CD4-positive, alpha-beta T cell (primary cell): Measurements from ENCODE around the gene RAD51B. TPM values are rescaled to one million over a fixed set of nuclear protein-coding genes. Genes with fewer than 3 reads are reported as not detected.

Experiments
- ATAC-seq: fragments of 200-7000 bp; cut with Tn5 transposase; one replicate; pipeline ENCODE4 v1.10.0; 2022; ENCODE audit warnings: mild to moderate bottlenecking; ENCODE audit not compliant: poor library complexity
- CTCF ChIA-PET: fragments of 350-600 bp; sonication (Branson Sonifier 250); formaldehyde crosslinking; loops from one replicate; lab custom pipeline; 2021; ENCODE audit warnings: antibody characterized with exemption, inconsistent platforms; lab: Charles Lee
- POLR2A ChIA-PET: fragments of 350-600 bp; sonication (Branson Sonifier 250); formaldehyde crosslinking; loops from one replicate; lab custom pipeline; 2021; ENCODE audit warnings: antibody characterized with exemption, inconsistent platforms; lab: Charles Lee
- DNase-seq, 14 experiments: peaks; one replicate each; pipeline ENCODE4 v3.0.0-alpha.2; 2013 to 2020; ENCODE audit warnings: mixed read lengths in 2 of 14
- H3K27ac ChIP-seq, 2 donors: one replicate each; pipeline versions ENCODE4 v1.5.1 to v1.7.0; 2013; ENCODE audit warnings: low read length in 2 of 2, low read depth in 1 of 2, mild to moderate bottlenecking in 1 of 2
- H3K27me3 ChIP-seq, 2 experiments: 1 replicate in 1 of 2; 2 replicates in 1 of 2; pipeline versions ENCODE4 v1.6.1 to v1.7.0; 2013; ENCODE audit warnings: low read length in 2 of 2, control low read depth in 1 of 2, mild to moderate bottlenecking in 1 of 2, moderate library complexity in 1 of 2; ENCODE audit not compliant: insufficient read depth in 2 of 2, control insufficient read depth in 1 of 2
- H3K36me3 ChIP-seq: one replicate; pipeline ENCODE4 v1.6.1; 2013; ENCODE audit warnings: low read length, control low read depth; ENCODE audit not compliant: insufficient read depth
- H3K4me1 ChIP-seq: one replicate; pipeline ENCODE4 v1.6.1; 2013; ENCODE audit warnings: low read length, control low read depth; ENCODE audit not compliant: insufficient read depth
- H3K4me3 ChIP-seq: one replicate; pipeline ENCODE4 v1.5.1; 2013; ENCODE audit warnings: mild to moderate bottlenecking, low read length, moderate library complexity
- H3K9me3 ChIP-seq, 2 experiments: 1 replicate in 1 of 2; 2 replicates in 1 of 2; pipeline versions ENCODE4 v1.6.1 to v1.7.0; 2013; ENCODE audit warnings: low read length in 2 of 2, mild to moderate bottlenecking in 2 of 2, control low read depth in 1 of 2, moderate library complexity in 1 of 2; ENCODE audit not compliant: control insufficient read depth in 1 of 2, insufficient read depth in 1 of 2
- H3K27ac Mint-ChIP-seq: one replicate; pipeline ENCODE4 v1.8.0; 2020; ENCODE audit warnings: mixed read lengths
- H3K27me3 Mint-ChIP-seq: one replicate; pipeline ENCODE4 v1.8.0; 2021; ENCODE audit warnings: mixed read lengths
- H3K36me3 Mint-ChIP-seq: one replicate; pipeline ENCODE4 v1.8.0; 2021; ENCODE audit warnings: low read depth, mixed read lengths
- H3K4me1 Mint-ChIP-seq: one replicate; pipeline ENCODE4 v1.8.0; 2021; ENCODE audit warnings: low read depth, mixed read lengths
- H3K4me3 Mint-ChIP-seq: one replicate; pipeline ENCODE4 v1.8.0; 2020; ENCODE audit warnings: mild to moderate bottlenecking, mixed read lengths
- H3K9me3 Mint-ChIP-seq: one replicate; pipeline ENCODE4 v1.8.0; 2020; ENCODE audit warnings: mixed read lengths
- CTCF ChIP-seq: fragments of 200-600 bp; IDR thresholded peaks from one replicate; pipeline ENCODE4 v1.8.0; 2022; ENCODE audit warnings: antibody characterized with exemption, mild to moderate bottlenecking
- intact Hi-C, 2 experiments: fragments of 100-400 bp; cut with DNase I in 1 of 2; cut with micrococcal nuclease in 1 of 2; formaldehyde crosslinking; loops; one replicate each; pipeline versions ENCODE4 v1.15.1 to v1.9.0; 2023 to 2025; cut with DNase I, micrococcal nuclease
- total RNA-seq, 174 experiments: library from RNA in 2 of 174; stranded (reverse) in 2 of 174; gene quantifications; one replicate each; pipeline ENCODE4 v1.2.3 and lab custom pipeline; 2021 to 2026

RAD51B gene
- total RNA-seq, 2 experiments from 2014 or later = 18.4 to 20.0 TPM

- H3K4me1 ChIP-seq = no peaks in the 10 kb centered on the region
- H3K27ac Mint-ChIP-seq = no peak overlapping the region
- no peak for TF ChIP-seq CTCF
- no peaks in the 10 kb centered on the region for H3K9me3 Mint-ChIP-seq
- no peak overlapping the region for H3K27ac ChIP-seq
- H3K36me3 ChIP-seq = no peaks in the 10 kb centered on the region
- no peak overlapping the region for H3K4me3 Mint-ChIP-seq
- H3K4me1 Mint-ChIP-seq = no peaks in the 10 kb centered on the region
- DNase-seq (no peak), ATAC-seq (no peak)
- H3K9me3 ChIP-seq = no peaks in the 10 kb centered on the region
- no peaks in the 10 kb centered on the region for H3K27me3 Mint-ChIP-seq
- ChIA-PET POLR2A (no interaction called here), CTCF (interaction anchor here (1.7 kb wide), 1 partner anchor 11 kb away, joined by 5 read pairs; no protein-coding TSS in a partner anchor)
- H3K36me3 Mint-ChIP-seq = no peaks in the 10 kb centered on the region
- H3K27me3 ChIP-seq = no peaks in the 10 kb centered on the region
- intact Hi-C loops = no loop called here
- H3K4me3 ChIP-seq = no peak overlapping the region
Measured at GRCh38 chr14:68167383-68168087, 348.0 kb downstream of the RAD51B start.

GRCh38 chr14:68168460-68169109 lies 349.0 kb downstream of the RAD51B start:
- no peak for ATAC-seq
- CTCF ChIA-PET = no interaction called here

GRCh38 chr14:68172216-68172615 lies 352.6 kb downstream of the RAD51B start:
- H3K9me3 Mint-ChIP-seq = no peaks in the 10 kb centered on the region
- POLR2A ChIA-PET = no interaction called here
- Histone ChIP-seq H3K4me3 (no peak overlapping the region), H3K4me1 (no peaks in the 10 kb centered on the region), H3K27ac (no peak overlapping the region), H3K27me3 (no peaks in the 10 kb centered on the region), H3K36me3 (no peaks in the 10 kb centered on the region), H3K9me3 (no peaks in the 10 kb centered on the region)
- H3K27me3 Mint-ChIP-seq = no peaks in the 10 kb centered on the region
- H3K27ac Mint-ChIP-seq = no peak overlapping the region
- no peaks in the 10 kb centered on the region for H3K36me3 Mint-ChIP-seq
- no peak for DNase-seq
- ATAC-seq = no peak
- TF ChIP-seq CTCF = no peak
- CTCF ChIA-PET = no interaction called here
- no peak overlapping the region for H3K4me3 Mint-ChIP-seq
- intact Hi-C loops = no loop called here
- H3K4me1 Mint-ChIP-seq = no peaks in the 10 kb centered on the region

More at GRCh38 chr14:68168460-68169109, 349.0 kb downstream of the RAD51B start:
- no peaks in the 10 kb centered on the region for H3K4me1 Mint-ChIP-seq
- H3K4me3 Mint-ChIP-seq = no peak overlapping the region
- H3K27me3 Mint-ChIP-seq = no peaks in the 10 kb centered on the region
- POLR2A ChIA-PET = no interaction called here
- H3K4me3 ChIP-seq = no peak overlapping the region
- TF ChIP-seq CTCF = no peak
- H3K9me3 Mint-ChIP-seq = no peaks in the 10 kb centered on the region
- no peak overlapping the region for H3K27ac ChIP-seq
- no peaks in the 10 kb centered on the region for H3K4me1 ChIP-seq
- intact Hi-C loops = no loop called here
- H3K27me3 ChIP-seq = no peaks in the 10 kb centered on the region
- DNase-seq = no peak
- no peaks in the 10 kb centered on the region for H3K9me3 ChIP-seq
- no peaks in the 10 kb centered on the region for H3K36me3 ChIP-seq
- no peaks in the 10 kb centered on the region for H3K36me3 Mint-ChIP-seq
- H3K27ac Mint-ChIP-seq = no peak overlapping the region
